DMS 273 (cell line): ENCODE measurements around the gene GPR160.
"Not testable (repeated sequence)": the region's sequence is repeated elsewhere in the genome, so short reads cannot be mapped to it uniquely, and the experiment has no call there.

Source experiments
- DNase-seq: peaks from one replicate; lab custom pipeline; 2025; ENCODE audit not compliant: unreplicated experiment; lab: John Stamatoyannopoulos, UW

GPR160 gene, protein sequence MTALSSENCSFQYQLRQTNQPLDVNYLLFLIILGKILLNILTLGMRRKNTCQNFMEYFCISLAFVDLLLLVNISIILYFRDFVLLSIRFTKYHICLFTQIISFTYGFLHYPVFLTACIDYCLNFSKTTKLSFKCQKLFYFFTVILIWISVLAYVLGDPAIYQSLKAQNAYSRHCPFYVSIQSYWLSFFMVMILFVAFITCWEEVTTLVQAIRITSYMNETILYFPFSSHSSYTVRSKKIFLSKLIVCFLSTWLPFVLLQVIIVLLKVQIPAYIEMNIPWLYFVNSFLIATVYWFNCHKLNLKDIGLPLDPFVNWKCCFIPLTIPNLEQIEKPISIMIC

DNA sequence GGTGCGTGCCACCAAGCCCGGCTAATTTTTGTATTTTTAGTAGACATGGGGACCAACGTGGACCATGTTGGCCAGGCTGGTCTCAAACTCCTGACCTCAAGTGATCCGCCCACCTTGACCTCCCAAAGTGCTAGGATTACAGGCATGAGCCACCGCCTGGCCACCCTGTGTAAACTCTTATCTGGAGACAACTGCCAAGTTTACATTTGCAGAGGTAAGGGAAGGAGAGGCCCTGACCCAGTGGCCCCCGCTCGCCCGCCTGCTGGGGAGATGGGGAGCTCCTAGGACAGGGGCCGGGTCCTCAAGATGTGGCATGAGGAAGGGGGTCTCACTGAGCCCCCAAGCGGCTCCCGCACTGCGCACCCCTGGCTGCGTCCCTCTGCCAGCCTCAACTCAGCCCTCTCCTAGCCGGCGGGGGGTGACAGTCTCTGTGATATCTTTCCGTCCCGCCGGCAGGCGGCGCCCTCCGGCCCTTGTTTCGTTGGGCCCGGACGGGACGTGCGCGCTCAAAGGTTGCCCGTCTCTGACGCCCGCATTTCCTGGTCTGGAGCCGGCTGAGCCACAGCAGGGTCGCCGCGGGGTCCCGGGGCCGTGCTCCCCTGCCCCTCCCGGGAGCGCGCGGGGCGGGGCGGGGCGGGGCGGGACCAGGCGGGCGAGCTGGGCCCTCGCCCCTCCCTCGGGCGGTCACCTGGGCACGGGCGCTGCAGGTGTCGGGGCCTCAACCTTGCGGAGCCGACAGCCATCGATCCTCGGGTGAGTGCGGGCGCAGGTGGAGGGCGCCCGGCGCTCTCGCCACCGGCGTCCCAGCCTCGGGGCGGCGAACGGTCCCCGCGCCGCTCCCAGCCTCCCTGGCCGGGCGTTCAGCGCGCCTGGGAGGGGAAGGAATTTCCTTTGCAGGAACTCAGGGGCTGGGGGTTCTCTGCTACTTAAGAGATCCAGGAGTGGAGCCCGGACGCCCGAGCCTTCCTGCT is at the start of gene GPR160:
TSS of gene GPR160 (plus strand) at position 533 of the 971 bp plus-strand sequence. CDS start 45,978 bp downstream, outside the sequence.
- peak; percentile 93 for DNase-seq

DNA sequence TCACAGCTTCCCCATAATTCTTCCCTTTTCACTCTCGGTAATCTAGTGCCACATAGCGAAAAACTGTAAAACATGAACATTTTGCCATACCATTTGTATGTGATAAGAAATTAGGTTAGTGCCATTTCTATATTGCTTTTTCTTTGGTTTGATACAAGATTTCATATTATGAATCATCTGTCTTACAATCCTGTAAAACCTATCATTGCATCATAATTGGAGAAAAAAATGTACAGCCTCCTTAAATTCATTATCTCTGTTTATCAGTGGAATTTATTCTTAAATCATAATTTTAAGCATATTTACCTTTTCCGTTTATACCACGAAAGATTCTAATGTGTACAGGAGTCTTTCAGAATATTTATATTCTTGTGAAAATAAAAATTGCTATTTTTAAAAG is 47.4 kb upstream of the GPR160 start:
- DNase-seq = no peak

GRCh38 chr3:169992156-169992555 is 45.6 kb upstream of the GPR160 start:
- DNase-seq = no peak

GRCh38 chr3:169992781-169993180 is 45.0 kb upstream of the GPR160 start:
- no peak for DNase-seq

DNA sequence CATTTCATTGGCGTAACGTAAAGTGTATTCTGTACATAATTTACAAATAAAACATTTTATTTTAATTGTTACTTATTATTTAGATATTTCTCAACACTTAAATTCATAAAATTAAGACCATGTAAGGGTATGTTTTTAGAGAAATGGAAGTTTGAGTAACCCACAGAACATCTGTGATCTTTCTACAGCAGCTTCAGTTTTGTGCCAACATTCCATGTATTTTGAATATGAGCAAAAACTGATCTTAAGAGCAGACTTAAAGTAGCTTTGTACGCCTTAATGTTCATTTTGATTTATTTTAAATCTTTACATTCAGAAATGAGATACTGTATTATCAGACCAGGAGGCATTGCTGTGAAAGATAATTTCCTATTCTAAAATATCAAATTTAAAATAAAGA is 44.0 kb upstream of the GPR160 start:
- no peak for DNase-seq

DNA sequence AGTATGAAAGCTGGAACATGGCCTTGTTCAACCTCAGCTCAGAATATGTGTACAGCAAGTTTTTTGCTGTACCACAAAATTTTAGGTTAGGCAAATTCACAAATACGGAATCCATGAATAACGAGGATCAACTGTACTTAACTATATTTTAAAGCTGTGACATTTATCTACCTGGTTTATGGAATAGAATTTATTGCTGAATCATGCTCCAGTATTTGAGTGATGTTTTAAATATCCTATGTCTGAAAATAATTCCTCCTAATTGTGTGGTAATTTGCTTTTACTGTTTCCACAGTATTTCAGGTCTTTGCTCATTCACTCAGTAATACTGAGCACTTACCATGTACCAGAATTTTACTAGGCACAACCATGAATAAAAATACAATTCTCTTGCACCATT is 41.7 kb upstream of the GPR160 start:
- no peak for DNase-seq

GRCh38 chr3:169998668-169999131 is 39.1 kb upstream of the GPR160 start:
- DNase-seq = no peak

DNA sequence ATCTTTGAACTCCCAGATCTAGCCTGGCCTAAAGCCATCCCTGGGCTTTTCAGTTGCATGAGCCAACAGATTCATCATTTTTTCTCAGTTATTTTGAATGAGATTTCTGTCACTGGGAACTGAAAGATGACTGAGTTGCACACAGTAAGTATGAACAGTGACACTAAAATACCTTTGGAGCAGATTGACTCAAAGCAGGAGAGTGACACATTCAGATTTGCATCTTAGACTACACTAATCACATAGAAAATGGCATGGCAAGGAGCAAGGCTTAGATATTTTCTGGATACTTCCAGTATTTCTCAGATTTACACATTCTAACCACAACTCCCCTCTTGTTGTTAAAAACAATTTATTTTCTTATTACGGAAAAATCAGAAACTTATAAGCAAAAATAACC is 38.4 kb upstream of the GPR160 start:
- no peak for DNase-seq

DNA sequence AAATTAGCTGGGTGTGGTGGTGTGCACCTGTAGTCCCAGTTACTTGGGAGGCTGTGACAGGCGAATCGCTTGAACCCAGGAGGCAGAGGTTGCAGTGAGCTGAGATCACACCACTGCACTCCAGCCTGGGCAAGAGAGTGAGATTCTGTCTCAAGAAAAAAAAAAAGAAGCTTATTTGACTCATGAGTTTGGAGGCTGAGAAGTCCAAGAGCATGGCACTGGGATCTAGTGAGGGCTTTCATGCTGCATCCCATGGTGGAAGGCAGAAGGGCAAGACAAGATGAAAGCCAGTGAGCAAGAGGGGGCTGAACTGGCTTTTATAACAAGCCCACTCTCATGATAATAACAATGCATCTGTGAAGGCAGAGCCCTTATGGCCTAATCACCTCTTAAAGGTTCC is 37.7 kb upstream of the GPR160 start:
- DNase-seq = no peak

DNA sequence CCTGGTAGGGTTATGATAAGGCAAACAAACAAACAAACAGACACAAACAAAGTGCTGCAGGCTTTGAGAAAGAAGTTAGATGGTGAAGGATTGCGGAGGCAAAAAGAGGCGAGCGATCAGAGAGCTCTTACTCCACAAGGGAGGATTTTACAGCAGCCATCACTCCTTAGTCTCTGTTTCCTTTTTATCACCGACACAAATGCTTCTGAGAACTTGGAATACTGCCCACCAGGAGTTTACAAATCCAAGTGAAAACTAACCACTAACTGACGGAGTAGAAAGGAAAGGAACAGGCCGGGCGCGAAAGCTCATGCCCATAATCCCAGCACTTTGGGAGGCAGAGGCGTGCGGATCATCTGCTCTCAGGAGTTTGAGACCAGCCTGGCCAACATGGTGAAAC is 35.6 kb upstream of the GPR160 start:
- DNase-seq = no peak

DNA sequence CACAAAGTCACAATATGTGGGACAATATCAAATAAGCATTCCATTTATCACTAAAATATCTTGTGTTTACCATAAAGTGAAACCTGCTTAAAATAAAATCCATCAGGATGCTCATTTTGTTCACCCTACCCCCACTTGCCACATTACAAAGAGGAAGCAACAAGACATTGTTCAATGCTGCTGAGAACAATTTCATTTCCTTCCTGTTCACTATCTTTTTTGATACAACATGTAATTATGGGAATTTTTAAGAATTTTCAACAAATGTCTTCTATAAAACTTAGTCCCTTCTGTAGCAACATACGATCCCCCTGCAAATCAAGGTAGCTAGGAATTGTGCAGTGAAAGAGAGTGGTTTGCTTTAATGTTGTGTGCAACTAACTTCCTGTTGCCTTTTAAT is 34.9 kb upstream of the GPR160 start:
- DNase-seq = no peak

- DNase-seq = no peak
Observed at GRCh38 chr3:170003881-170004356, 33.9 kb upstream of the GPR160 start.

DNA sequence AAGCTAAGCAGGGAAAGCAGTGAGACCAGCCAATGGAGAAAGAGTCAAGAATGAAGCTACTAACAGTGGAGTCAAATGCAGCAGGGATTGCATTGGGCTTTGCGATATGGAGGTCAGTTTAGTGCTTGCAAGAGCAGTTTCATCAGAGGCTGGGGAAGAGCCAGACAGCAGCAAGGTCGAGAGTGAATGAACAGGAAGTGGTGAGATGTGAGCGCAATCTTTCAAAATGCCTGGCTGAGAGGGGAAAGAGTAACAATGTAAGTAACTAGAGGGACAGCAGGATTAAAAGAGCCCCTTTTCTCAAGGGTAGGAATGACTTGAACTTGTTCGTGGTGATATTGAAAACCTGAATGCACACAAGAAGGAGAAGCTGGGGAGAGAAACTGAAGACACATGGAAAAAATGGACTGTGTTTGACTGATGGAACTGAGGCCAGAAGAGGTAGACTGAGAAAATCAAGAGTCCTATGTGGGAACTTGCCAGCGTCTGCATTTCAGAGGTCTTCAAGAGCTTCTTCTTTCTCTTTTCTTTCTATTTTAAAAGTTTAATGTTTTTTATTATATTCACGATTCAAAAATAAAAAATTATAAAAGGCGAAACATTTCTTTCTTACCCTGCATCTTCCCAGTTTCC is 30.6 kb upstream of the GPR160 start:
- DNase-seq = no peak

DNA sequence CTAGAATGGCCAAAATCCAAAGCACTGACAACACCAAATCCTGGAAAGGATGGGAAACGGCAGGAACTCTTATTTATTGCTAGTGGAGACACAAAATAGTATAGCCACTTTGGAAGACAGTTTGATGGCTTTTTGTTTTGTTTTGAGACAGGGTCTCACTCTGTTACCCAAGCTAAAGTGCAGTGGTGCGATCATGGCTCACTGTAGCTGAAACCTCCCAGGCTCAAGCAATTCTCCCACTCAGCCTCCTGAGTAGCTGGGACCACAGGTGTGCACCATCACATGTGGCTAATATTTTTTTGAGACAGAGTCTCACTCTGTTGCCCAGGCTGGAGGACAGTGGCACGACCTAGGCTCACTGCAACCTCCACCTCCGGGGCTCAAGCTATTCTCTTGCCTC is 27.3 kb upstream of the GPR160 start:
- DNase-seq = no peak

- DNase-seq = no peak
Observed at GRCh38 chr3:170012683-170013400, 25.0 kb upstream of the GPR160 start.

DNA sequence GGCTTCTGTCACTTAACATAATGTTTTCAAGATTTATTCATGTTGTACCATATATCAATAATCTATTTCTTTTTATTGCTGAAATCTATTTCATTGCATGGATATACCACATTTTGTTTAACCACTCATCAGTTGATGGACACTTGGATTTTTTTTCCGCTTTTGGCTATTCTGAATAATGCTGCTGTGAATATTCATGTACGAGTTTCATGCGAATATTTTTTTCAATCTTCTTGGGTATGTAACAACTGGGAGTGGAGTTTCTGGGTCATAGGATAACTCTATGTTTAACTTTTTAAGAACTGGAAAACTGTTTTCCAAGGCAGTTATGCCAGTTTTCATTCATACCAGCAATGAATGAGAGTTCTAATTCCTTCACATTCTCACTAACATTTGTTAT is 21.7 kb upstream of the GPR160 start:
- DNase-seq = no peak

DNA sequence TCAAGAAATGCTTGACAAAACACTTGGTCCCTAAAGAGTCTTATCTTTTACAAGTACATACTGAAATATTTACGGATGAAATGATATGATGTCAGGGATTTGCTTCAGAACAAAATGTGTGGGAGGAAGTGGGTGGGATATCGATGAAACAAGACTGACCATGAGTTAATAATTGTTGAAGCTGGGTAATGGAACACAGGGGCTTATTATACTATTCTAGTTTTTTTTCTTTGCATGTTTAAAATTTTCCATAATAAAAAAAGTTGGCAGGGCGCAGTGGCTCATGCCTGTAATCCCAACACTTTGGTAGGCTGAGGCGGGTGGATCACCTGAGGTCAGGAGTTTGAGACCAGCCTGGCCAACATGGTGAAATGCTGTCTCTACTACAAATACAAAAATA is 18.5 kb upstream of the GPR160 start:
- DNase-seq = not testable (repeated sequence)

- DNase-seq = no peak
Observed at GRCh38 chr3:170021083-170021482, 16.7 kb upstream of the GPR160 start.

- DNase-seq = no peak
Observed at GRCh38 chr3:170022336-170022735, 15.5 kb upstream of the GPR160 start.

DNA sequence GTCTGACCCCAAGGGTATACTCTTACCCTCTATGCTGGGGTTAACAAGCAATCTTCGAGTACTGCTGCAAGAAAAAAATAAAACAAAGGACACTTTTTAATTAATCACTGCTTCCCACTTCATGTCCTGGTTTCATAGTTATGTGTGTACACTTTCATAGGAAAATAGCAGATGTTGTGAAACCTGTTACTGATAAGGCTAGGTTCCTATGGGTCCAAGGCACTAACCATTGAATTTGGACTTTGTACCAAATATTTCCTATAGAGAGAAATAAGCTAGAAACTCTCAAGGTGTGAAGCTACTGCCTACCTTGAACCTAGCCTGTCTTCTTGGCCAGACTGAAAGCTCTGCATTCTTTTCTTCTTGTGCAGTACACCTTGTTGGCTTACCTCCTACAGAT is 14.6 kb upstream of the GPR160 start:
- no peak for DNase-seq

DNA sequence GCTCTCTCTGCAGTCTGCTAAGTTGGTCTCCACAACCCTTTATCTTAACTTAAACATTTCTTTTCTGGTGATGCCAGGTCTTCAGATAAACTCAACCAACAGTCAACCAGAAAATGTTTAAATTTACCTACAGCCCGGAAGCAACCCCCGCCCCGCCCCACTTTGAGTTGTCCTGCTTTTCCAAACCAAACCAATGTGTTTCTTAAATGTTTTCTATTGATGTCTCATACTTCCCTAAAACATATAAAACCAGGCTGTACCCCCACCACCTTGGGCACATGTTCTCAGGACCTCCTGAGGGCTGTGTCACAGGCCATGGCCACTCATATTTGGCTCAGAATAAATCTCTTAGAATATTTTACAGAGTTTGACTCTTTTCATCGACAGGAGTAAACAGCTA is 13.2 kb upstream of the GPR160 start:
- DNase-seq = no peak
